Gastrocnemius medialis (tissue), 4 donors: ENCODE data around the gene ACVRL1. TPM values are rescaled to one million over a fixed set of nuclear protein-coding genes. Genes with fewer than 3 reads are reported as not detected.

ENCODE experiments used
- ATAC-seq, 2 donors: fragments of 150-250 bp; one replicate each; pipeline ENCODE4 v1.9.1; 2016
- DNase-seq, 2 donors: peaks; one replicate each; pipeline ENCODE4 v3.0.0-alpha.2; 2019
- H3K27ac ChIP-seq, 4 donors: fragments of 200-600 bp; sonication (generic); 1 replicate in 1 of 4; 2 replicates in 3 of 4; pipeline ENCODE4 v1.5.1; 2016 to 2018; ENCODE audit warnings: mild to moderate bottlenecking in 2 of 4, moderate library complexity in 1 of 4
- H3K27me3 ChIP-seq, 3 donors: fragments of 200-600 bp; sonication (generic) in 2 of 3; 1 replicate in 1 of 3; 2 replicates in 2 of 3; pipeline versions ENCODE4 v1.5.1 to v1.6.0; 2016 to 2019; ENCODE audit warnings: mild to moderate bottlenecking in 1 of 3, moderate library complexity in 1 of 3
- H3K36me3 ChIP-seq, 2 donors: fragments of 200-600 bp; sonication (generic) in 1 of 2; one replicate each; pipeline ENCODE4 v1.5.1; 2017 to 2018
- H3K4me1 ChIP-seq, 2 donors: fragments of 200-600 bp; sonication (generic) in 1 of 2; one replicate each; pipeline ENCODE4 v1.5.1; 2016 to 2017; ENCODE audit warnings: mild to moderate bottlenecking in 2 of 2
- H3K4me3 ChIP-seq, 4 donors: fragments of 200-600 bp; sonication (generic) in 3 of 4; 1 replicate in 1 of 4; 2 replicates in 3 of 4; pipeline ENCODE4 v1.5.1; 2016 to 2019; ENCODE audit warnings: mild to moderate bottlenecking in 2 of 4
- H3K9me3 ChIP-seq, 3 donors: fragments of 200-600 bp; sonication (generic) in 2 of 3; 1 replicate in 1 of 3; 2 replicates in 2 of 3; pipeline ENCODE4 v1.5.1; 2016 to 2019
- POLR2A ChIP-seq, 2 donors: fragments of 450-650 bp; IDR thresholded peaks; one replicate each; pipeline ENCODE4 v1.6.1; 2017; ENCODE audit warnings: antibody characterized with exemption in 2 of 2, mild to moderate bottlenecking in 2 of 2, moderate library complexity in 2 of 2
- in situ Hi-C, 4 donors: fragments of 200-750 bp; cut with MboI; loops; one replicate each; pipeline versions ENCODE4 v1.15.0 to v1.8.0; 2017; ENCODE audit warnings: low sequenced_read_pairs in 4 of 4
- intact Hi-C: fragments of 100-400 bp; cut with DNase I; formaldehyde crosslinking; loops from one replicate; pipeline ENCODE4 v1.15.1; 2023; ENCODE audit warnings: low total_unique reads
- total RNA-seq, 4 donors: library from RNA; depleted of rRNA; stranded (reverse); fragments of >200 nt; gene quantifications; one replicate each; pipeline versions ENCODE4 v1.1.0 to v1.2.3, GENCODE V29; 2016
- TF ChIP-seq, protein P1 (sequence below), 5 experiments: fragments of 450-650 bp in 3 of 5; fragments of 200-600 bp in 2 of 5; sonication (generic) in 2 of 5; IDR thresholded peaks in 4 of 5; conservative IDR thresholded peaks in 1 of 5; 1 replicate in 4 of 5; 2 replicates in 1 of 5; pipeline ENCODE4 v1.5.1; 2016 to 2019; ENCODE audit warnings: antibody characterized with exemption in 5 of 5, mild to moderate bottlenecking in 3 of 5, moderate library complexity in 3 of 5

The ACVRL1 gene
- total RNA-seq, 4 donors from 2014 or later: 37.1 to 53.5 (median 43.3) TPM

DNA sequence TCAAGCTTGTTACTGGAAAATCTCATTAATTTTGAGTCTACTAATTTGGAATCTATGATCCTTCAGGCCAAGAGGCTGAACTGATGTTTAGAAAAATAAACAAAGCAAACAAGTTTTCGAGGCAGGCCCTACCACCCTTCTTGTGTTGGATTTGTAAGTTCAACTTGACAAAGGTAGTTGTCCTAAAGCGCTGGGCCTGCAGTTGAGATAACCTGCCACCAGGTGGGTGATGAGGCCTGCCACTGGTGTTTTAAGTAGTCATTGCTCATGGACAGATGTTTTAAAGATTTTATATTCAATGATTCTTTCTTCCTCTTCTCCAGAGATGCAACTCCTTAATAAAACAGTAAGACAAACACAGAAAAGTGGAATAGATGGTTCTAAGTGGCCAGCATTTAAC is 19.4 kb downstream of the ACVRL1 start:
- Histone ChIP-seq H3K36me3 (no peaks in the 10 kb centered on the region), H3K4me3 (no peak overlapping the region), H3K27me3 (no peaks in the 10 kb centered on the region), H3K4me1 (peaks cover 16 to 40% of the 10 kb centered on the region in 2 donors), H3K9me3 (no peaks in the 10 kb centered on the region), H3K27ac (peak overlapping the region; percentile 48 to 76 (median 58))
- no peak for ATAC-seq
- DNase-seq: no peak
- TF ChIP-seq, protein P1, sequence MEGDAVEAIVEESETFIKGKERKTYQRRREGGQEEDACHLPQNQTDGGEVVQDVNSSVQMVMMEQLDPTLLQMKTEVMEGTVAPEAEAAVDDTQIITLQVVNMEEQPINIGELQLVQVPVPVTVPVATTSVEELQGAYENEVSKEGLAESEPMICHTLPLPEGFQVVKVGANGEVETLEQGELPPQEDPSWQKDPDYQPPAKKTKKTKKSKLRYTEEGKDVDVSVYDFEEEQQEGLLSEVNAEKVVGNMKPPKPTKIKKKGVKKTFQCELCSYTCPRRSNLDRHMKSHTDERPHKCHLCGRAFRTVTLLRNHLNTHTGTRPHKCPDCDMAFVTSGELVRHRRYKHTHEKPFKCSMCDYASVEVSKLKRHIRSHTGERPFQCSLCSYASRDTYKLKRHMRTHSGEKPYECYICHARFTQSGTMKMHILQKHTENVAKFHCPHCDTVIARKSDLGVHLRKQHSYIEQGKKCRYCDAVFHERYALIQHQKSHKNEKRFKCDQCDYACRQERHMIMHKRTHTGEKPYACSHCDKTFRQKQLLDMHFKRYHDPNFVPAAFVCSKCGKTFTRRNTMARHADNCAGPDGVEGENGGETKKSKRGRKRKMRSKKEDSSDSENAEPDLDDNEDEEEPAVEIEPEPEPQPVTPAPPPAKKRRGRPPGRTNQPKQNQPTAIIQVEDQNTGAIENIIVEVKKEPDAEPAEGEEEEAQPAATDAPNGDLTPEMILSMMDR (IDR thresholded peaks at IDR 0.05 in 4 of 5, conservative IDR thresholded peaks at IDR 0.05 in 1 of 5): peak in 2 of 5 experiments; percentile 29 to 42
- no peak for TF ChIP-seq POLR2A (IDR thresholded peaks at IDR 0.05)
- intact Hi-C loops: no loop called here
- in situ Hi-C loops: loop anchor here in 1 of 4 donors (10.0 kb wide), 1 partner anchor 48 kb away; no protein-coding TSS in a partner anchor

- intact Hi-C loops (no loop called here), in situ Hi-C loops (no loop called here)
- TF ChIP-seq, protein P1 (IDR thresholded peaks at IDR 0.05 in 4 of 5, conservative IDR thresholded peaks at IDR 0.05 in 1 of 5): no peak
- no peak for TF ChIP-seq POLR2A (IDR thresholded peaks at IDR 0.05)
- Histone ChIP-seq H3K36me3 (no peaks in the 10 kb centered on the region), H3K9me3 (no peaks in the 10 kb centered on the region), H3K27ac (no peak overlapping the region), H3K4me1 (no peaks in the 10 kb centered on the region), H3K27me3 (no peaks in the 10 kb centered on the region), H3K4me3 (no peak overlapping the region)
- ATAC-seq (no peak), DNase-seq (no peak)
These were observed 25.1 kb downstream of the ACVRL1 start for GRCh38 chr12:51932218-51933076.

GRCh38 chr12:51934080-51934479 is 26.8 kb downstream of the ACVRL1 start:
- no peaks in the 10 kb centered on the region for H3K9me3 ChIP-seq
- no peak overlapping the region for H3K4me3 ChIP-seq
- intact Hi-C loops: no loop called here
- no peak overlapping the region for H3K27ac ChIP-seq
- no peaks in the 10 kb centered on the region for H3K27me3 ChIP-seq
- ATAC-seq (no peak), DNase-seq (no peak)
- H3K4me1 ChIP-seq: no peaks in the 10 kb centered on the region
- in situ Hi-C loops: no loop called here
- TF ChIP-seq, protein P1 (IDR thresholded peaks at IDR 0.05 in 4 of 5, conservative IDR thresholded peaks at IDR 0.05 in 1 of 5): no peak
- TF ChIP-seq POLR2A (IDR thresholded peaks at IDR 0.05): no peak
- H3K36me3 ChIP-seq: no peaks in the 10 kb centered on the region

DNA sequence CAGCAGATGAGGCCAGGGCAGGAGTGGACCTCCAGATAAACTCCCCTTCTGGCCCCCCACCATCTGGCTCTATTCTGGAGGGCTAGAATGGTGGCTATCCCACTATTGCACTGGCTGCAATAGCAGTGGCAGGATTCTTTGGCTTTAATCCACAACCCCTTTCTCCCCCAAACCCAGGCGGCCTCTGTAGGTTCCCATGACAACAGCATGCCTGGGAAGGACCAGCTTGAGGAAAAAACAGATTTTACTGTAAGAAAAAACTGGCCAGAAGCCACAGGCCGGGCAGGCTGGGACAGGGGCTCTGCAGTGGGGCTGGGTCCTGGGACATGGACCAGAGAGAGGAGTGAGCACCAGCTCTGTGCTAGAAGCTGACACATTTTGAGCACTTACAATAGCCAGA is 30.6 kb downstream of the ACVRL1 start:
- H3K9me3 ChIP-seq: no peaks in the 10 kb centered on the region
- in situ Hi-C loops: no loop called here

More for the DNA sequence above, 30.6 kb downstream of the ACVRL1 start:
- DNase-seq: no peak
- Histone ChIP-seq H3K4me1 (peaks cover 8 to 13% of the 10 kb centered on the region in 2 donors), H3K27ac (no peak overlapping the region), H3K27me3 (no peaks in the 10 kb centered on the region), H3K4me3 (no peak overlapping the region), H3K36me3 (no peaks in the 10 kb centered on the region)
- intact Hi-C loops: no loop called here
- ATAC-seq: no peak
- TF ChIP-seq, protein P1 (IDR thresholded peaks at IDR 0.05 in 4 of 5, conservative IDR thresholded peaks at IDR 0.05 in 1 of 5): no peak
- no peak for TF ChIP-seq POLR2A (IDR thresholded peaks at IDR 0.05)
